Activated CD4-positive, alpha-beta T cell treated with anti-CD3 and anti-CD28 coated beads for 4 hours (primary cell): ENCODE results near the gene IFITM5.
A peak's percentile ranks its signal among the peaks of the same experiment; 100 is the strongest.
"Not testable (repeated sequence)": the region's sequence is repeated elsewhere in the genome, so short reads cannot be mapped to it uniquely, and the experiment has no call there.

ENCODE experiments used
- DNase-seq, 2 donors: peaks; one replicate each; pipeline ENCODE4 v3.0.0-alpha.2; 2020

IFITM5 gene

DNA sequence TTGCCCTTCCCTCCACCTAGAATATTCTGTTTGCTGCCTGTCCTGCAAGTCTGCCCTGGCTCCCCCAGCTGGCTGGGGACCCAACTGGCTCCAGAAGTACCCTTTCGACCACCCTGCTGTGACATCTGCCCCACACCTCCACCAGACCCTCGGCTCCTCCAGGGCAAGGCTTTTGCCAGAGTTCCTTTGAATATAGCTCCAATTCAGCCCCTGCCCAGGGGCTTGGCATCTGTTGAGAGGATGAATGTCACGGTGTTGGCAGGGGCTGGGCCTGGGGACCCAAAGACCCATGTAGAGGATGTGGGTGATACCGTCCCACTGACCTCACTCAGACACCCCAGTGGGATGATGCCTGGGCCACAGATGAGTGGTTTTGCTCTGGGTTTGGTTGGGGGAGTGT, 17.2 kb downstream of the IFITM5 start:
- no peak for DNase-seq

DNA sequence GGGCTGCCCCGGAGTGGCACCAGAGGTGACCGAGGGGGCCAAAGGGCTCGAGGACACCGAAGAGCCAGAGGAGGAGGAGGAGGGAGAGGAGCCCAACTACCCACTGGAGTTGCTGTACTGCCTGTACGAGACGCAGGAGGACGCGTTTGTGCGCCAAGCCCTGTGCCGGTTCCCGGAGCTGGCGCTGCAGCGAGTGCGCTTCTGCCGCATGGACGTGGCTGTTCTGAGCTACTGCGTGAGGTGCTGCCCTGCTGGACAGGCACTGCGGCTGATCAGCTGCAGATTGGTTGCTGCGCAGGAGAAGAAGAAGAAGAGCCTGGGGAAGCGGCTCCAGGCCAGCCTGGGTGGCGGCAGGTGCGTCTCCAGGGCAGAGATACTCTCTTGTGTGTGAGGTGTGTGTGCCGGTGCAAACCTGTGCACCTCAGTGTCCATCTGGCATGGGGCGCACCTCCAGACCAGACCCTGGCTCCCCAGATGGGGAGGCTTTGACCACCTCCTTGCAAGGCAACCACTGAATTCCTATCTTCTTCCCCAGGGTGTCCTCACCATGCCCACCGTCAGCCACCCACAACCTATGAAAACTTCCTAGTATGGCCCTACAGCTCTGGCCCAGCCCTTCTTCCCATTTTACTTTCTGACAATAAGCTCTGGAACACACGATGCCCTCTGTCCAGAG, 17.7 kb downstream of the IFITM5 start:
- no peak for DNase-seq

DNA sequence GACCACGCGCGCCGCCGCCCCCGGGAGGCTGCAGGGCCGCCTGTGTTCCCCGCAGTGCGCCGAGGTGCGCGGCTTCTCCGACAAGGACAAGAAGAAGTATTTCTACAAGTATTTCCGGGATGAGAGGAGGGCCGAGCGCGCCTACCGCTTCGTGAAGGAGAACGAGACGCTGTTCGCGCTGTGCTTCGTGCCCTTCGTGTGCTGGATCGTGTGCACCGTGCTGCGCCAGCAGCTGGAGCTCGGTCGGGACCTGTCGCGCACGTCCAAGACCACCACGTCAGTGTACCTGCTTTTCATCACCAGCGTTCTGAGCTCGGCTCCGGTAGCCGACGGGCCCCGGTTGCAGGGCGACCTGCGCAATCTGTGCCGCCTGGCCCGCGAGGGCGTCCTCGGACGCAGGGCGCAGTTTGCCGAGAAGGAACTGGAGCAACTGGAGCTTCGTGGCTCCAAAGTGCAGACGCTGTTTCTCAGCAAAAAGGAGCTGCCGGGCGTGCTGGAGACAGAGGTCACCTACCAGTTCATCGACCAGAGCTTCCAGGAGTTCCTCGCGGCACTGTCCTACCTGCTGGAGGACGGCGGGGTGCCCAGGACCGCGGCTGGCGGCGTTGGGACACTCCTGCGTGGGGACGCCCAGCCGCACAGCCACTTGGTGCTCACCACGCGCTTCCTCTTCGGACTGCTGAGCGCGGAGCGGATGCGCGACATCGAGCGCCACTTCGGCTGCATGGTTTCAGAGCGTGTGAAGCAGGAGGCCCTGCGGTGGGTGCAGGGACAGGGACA, 18.4 kb downstream of the IFITM5 start:
- no peak for DNase-seq

DNA sequence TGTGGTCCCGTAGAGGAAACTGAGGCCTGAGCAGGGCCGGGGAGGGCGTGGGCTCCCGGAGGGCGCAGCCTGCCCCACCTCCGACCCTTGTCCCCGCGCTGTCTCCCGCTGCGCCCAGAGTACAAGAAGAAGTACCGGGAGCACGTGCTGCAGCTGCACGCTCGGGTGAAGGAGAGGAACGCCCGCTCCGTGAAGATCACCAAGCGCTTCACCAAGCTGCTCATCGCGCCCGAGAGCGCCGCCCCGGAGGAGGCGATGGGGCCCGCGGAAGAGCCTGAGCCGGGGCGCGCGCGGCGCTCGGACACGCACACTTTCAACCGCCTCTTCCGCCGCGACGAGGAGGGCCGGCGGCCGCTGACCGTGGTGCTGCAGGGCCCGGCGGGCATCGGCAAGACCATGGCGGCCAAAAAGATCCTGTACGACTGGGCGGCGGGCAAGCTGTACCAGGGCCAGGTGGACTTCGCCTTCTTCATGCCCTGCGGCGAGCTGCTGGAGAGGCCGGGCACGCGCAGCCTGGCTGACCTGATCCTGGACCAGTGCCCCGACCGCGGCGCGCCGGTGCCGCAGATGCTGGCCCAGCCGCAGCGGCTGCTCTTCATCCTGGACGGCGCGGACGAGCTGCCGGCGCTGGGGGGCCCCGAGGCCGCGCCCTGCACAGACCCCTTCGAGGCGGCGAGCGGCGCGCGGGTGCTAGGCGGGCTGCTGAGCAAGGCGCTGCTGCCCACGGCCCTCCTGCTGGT, 19.2 kb downstream of the IFITM5 start:
- peak; percentile 50 to 52 for DNase-seq

DNA sequence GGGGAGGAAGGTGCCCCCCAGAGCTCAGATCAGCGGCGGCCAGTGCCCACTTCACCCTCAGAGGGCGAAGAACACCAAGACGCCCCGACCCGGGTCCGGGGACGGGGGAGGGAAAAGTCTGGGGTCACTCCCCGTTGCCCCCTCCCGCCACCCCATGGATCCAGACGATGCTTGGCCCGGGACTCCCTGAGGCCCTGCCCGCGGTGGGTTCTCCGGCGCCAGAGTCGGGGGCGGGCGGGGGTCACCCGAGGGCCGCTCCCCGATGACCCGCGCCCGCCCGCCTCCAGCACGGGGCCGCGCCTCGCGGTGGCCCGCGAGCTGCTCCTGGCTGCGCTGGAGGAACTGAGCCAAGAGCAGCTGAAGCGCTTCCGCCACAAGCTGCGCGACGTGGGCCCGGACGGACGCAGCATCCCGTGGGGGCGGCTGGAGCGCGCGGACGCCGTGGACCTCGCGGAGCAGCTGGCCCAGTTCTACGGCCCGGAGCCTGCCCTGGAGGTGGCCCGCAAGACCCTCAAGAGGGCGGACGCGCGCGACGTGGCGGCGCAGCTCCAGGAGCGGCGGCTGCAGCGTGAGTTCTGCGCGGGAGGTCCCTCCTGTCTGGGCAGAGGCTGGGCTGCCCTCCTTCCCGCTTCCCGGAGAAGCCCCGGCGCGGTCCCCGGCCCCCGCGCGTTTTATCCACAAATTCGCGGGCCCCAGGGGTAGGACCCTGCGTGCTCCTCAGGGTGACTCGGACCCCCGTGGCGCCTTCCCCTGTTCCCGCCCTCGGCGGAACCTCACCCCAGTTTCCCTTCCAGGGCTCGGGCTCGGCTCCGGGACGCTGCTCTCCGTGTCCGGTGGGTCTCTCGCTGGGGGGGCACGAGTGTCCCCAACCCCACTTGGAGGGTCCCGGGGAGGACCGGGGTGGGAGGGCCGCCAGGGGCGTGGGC, 20.0 kb downstream of the IFITM5 start:
- DNase-seq: no peak

DNA sequence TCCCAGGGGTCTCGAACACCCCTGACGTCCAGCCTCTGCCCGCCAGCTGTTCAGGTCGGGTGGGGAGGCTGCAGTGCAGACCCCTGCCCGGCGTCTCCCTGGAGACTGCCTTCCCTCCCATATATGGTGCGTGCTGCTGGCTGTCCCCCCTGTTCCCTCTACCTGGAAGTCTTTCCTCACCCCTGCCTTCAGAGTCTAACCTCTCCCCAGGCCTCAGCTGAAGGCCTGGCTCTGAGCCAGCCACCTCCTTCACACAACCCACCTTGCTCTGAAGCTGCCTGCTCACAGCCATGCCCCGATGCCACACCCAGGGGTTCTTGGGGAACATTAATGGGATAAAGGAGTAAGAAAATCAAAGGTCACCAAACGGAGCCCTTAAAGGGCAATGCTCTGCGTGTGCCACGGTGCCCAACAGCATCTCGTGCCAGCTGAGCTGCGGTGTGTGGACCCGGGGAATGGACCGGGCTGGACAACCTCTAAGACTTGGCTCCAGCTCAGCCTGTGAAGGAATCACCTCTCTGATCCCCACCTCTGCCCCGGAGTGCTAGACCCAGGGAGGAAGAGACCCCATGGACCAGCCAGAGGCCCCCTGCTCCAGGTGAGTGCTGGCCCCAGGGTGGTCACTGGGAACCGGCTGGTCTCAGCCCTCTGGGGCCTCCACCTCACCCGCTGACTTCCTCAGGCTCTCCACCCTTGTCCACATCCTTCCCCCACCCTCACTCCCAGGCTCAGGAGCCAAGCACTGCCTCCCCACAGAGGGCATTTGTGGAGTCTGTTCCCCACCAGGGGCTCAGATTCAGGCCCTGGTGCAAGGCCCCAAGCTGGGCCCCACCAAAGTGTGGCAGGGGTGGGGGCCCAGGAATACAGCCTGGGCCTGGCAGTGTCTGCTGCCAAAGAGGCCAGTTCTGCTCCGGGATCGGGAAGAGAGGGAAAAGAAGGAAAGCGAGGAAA, 21.1 kb downstream of the IFITM5 start, which contains the start of gene NLRP6:
TSS of gene NLRP6 (plus strand) at position 407 of the 951 bp plus-strand sequence. CDS start at position 570, 163 bp downstream.
- no peak for DNase-seq

DNA sequence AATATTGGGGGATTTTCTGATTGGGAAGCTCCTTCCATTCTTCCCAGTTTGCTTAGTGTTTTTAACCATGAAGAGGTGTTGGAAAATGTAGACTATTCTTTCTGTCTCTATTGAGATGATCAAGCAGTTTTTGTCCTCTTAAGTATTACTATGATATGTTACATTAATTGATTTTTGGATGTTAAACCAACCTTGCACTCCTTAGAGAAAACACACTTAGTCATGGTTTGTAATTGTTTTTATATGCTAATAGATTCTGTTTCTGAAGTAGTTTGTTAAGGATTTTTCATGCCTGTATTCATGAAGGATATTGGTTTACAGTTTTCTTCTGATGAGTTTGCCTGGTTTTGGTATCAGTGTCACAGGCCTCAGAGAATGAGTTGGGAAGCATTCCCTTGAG, 23.1 kb downstream of the IFITM5 start:
- no peak for DNase-seq

DNA sequence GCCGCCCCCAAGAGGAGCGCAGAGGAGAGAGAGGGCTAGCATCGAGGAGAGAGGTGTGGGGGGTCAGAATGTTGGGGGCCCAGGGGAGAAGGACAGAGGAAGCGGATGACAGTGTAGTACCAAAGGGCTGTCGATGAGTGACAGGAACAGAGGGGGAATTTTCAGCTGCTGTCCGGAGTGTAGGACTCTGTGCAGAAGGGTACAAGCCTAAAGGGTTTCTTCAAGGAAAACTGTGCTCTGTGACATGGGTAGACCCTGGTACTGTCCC, 26.5 kb downstream of the IFITM5 start:
- no peak for DNase-seq

DNA sequence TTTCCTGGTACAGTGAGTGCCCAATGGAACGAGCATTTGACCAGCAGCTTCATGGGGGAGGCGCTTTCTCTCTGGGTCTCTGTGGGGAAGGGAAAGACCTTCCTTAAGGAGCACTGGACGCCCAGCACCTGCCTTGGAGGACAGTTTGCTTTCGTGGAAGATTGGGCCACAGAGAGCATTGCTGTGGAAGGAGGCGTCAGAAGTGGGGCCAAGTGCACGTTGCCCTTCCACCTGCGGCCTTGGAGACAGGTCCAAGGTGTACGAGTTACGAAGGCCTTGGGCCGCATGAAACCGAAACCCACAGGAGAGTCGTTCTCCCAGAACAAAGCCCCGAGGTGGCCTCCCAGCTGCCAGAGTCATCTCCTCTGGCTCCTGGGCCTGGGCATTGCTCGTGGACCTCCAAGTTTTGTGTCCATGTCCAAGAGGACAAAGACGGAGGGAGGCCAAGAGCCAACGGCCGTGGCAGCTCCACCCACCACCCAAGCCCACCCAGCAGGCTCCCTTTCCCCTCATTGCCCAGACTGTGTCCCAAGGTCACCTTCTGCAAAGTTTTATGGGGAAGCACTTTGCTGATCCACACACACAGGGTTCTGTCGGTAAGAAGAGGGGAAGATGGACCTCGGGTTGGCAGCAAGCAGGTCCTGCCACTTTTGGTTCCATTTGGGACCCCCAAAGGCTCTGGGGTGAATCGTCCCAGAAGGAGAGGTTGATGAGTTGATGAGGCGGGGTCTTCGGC, 27.0 kb downstream of the IFITM5 start:
- no peak for DNase-seq

DNA sequence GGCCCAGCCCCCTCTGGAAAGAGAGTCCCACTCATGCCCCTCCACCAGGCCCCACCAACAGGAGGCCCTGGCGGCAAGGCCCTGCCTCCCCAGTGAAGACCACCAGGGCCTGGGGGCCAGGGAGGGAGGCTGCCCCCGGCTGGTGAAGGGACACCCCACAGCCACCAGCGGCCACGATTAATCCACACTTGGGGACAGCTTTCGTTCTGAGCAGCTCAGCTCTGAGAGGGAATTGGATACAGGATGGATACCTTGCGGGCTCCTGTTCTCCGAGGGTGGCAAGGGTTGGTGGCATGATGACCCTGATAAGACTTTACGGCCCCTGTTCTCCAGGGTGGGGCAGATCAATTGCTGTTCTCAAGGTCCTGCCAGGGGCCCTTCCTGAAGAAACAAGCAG, 28.0 kb downstream of the IFITM5 start:
- no peak for DNase-seq

DNA sequence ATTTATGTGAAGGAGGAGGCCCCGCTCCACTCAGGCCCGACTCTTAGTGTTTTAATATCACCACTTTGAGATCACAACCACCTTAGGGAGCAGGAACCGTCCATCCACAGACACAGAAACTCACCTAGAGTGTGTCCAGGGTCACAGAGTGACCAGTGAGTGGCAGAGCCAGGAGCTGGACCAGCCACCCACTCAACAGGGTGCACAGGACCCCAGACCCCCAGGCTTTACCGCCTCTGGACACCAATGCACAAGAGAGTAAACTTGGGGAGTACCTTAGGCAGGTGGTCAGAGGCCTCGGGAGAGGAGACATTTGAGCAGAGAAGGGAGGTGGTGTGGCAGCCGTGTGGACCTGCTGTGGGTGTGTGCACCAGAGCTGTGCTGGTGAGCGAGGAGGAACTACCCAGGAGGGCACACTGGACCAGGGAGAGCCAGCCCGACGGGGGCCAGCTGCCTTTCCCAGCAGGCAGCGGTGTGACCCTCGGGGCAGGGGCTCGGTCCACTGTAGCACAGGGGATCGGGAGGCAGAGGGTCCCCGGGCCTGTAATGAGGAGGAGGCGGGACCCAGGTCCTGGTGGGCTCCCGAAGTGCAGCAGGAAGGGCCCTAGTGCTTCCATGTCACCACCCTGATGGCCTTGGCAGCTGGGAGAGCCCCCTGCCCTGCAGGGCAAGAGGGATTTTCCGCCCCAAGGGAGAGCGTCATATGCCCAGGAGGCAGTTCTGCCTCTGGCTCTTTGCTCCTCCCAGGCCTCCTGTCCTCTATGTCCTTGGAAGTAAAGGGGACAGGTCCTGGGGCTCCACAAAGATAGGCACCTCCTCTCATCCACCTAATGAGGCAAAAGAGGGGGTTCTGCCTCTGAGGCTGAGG, 28.6 kb downstream of the IFITM5 start:
- DNase-seq: no peak

DNA sequence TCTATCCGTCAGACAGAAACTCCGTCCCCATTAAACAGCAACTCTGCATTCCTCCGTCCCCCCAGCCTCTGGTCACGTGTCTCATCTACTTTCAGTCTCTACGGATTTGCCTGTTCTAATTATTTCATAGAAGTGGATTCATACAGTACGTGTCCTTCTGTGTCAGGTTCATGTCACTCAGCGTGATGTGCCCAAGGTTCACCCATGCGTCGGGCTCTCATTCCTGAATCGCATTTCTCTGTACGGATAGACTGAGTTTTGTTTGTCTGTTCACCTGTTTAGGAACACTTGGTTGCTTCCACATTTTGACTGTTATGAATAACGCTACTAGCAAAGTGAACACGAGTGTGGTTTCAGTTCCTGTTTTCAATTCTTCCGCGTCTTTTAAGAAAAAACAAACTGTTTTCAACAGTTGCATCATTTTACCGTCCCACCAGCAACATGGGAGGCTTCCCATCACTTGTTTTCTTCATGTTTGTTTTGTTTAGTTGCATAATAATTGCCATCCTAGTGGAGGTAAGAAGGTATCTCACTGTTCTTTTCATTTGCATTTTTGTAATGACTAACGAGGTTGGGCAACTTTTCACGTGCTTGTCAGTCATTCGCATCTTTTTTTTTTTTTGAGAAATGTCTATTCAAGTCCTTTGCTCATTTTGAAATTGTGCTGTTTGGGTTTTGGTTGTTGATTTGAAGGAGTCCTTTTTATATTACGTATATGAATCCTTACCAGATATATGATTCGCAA, 30.0 kb downstream of the IFITM5 start:
- no peak for DNase-seq

DNA sequence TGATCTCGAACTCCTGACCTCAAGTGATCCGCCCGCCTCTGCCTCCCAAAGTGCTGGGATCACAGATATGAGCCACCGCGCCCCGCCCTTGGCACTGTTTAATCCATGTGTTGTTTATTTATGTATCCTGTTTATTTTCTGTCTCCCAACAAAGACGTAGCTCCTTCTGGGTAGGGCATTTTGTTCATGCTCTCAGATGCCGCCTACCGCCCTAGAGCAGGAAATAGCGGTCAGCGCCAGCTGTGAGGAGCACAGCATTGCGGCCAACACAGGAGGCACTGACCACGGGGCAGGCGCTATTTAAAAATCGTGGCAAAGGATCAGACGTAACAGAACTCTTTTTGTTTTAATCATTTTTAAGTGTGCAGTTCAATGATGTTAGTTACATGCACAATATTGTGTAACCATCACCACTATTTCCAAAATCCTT, 30.6 kb downstream of the IFITM5 start:
- not testable (repeated sequence) for DNase-seq

DNA sequence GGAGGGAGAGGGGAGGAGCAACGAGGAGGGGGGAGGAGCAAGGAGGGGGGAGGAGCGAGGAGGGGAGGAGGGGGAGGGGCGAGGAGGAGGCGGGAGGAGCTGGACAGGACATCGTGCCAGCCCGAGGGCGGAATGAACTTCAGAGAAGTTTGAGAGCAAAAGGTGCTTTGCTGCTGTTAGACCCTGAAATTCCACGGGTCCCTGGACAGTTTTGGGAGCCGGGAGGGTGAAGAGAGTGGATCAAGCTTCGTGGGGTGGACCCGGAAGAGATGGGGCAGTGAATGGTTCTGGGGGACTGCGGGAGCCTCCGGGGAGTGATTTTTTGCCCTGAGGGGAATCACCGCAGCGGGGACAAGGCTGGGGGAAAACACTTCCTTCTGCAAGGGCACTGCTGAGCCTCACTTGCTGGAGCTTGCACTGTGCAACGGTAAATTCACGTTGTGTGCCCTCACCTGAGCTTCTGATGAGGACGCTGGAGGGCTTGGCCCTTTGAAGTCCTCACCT, 31.8 kb downstream of the IFITM5 start:
- peak; percentile 38 to 53 for DNase-seq

DNA sequence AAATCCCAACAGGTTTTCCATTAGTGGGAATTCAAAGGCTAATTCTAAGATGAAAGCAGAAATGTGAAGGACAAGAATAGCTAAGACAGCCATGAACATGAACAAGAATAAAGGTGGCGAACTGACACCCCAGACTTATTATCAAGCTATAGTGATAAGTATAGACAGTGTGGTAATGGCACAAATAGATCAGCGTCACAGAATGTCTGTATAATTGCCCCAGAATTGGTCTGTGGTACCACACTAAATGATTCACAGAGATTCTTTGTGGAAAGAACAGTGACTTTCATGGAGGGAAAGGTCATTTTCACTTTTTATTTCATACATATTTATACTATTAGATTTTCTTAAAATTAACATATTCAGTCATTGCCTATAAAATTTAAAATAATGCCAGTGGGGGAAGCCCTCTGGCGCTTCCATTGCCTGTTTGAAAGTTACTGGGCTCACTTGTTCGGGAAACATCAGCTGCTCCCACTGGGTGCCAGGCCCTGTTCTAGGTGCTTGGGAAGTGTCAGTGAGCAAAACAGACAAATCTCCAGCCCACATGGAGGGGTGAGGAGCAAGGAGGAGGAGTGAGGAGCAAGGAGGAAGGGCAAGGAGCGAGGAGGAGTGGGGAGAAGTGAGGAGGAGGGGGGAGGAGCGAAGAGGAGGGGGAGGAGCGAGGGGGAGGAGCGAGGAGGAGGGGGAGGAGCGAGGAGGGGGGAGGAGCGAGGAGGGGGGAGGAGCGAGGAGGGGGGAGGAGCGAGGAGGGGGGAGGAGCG, 32.5 kb downstream of the IFITM5 start:
- peak; percentile 24 to 45 for DNase-seq

DNA sequence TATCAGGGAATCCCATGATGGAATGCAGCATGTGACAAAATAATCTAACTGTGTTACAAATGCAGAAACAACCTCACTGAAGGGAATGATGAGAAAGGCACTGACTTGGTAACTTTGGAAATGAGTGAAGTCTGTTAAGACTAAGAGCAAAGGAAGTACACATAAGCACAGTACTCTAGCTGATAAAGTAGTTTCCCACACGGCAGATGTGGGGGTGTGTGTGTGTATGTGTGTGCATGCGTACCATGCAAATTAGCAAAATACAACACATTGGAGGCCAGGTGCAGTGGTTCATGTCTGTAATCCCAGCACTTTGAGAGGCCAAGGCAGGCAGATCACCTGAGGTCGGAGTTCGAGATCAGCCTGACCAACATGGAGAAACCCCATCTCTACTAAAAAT, 37.7 kb downstream of the IFITM5 start:
- DNase-seq: no peak

DNA sequence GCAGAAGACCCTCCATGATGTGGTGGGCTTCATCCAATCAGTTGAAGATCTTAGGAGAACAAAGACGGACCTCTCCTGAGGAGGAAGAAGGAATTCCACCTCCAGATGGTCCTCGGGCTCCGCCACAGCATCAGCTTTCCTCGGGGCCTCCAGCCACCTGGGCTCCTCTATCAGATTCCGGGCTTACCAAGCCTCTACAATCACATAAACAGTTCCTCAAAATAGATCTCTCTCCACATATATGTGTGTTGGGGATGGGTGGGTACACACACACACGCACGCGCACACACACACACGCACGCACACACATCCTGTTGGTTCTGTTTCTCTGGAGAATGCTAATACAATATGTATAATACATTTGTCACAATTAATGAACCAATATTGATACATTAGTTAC, 39.9 kb downstream of the IFITM5 start:
- DNase-seq: no peak
